Small intestine (tissue), 7 donors: ENCODE measurements around the gene SCAF4. TPM values are rescaled to one million over a fixed set of nuclear protein-coding genes. Genes with fewer than 3 reads are reported as not detected.

ENCODE experiments used
- DNase-seq, 2 donors: peaks; one replicate each; pipeline versions ENCODE4 v3.0.0 to v3.0.0-alpha.2; 2013
- FAIRE-seq: peaks from 2 replicates; lab custom pipeline; 2012; peaks lifted over from hg19 to GRCh38; lab: Jason Lieb, UNC
- H3K27ac ChIP-seq, 3 donors: one replicate each; pipeline ENCODE4 v1.5.1; 2013; ENCODE audit warnings: low read length in 2 of 3, mild to moderate bottlenecking in 2 of 3, control low read depth in 1 of 3, inconsistent platforms in 1 of 3, low read depth in 1 of 3, moderate library complexity in 1 of 3
- H3K27me3 ChIP-seq, 3 donors: one replicate each; pipeline ENCODE4 v1.6.1; 2013; ENCODE audit warnings: low read length in 3 of 3, inconsistent platforms in 1 of 3; ENCODE audit not compliant: control insufficient read depth in 3 of 3, insufficient read depth in 3 of 3
- H3K36me3 ChIP-seq, 3 donors: one replicate each; pipeline ENCODE4 v1.6.1; 2013; ENCODE audit warnings: low read length in 3 of 3, inconsistent platforms in 1 of 3, low read depth in 1 of 3, mild to moderate bottlenecking in 1 of 3, moderate library complexity in 1 of 3; ENCODE audit not compliant: control insufficient read depth in 3 of 3, insufficient read depth in 2 of 3
- H3K4me1 ChIP-seq, 3 donors: one replicate each; pipeline ENCODE4 v1.6.1; 2013; ENCODE audit warnings: low read length in 2 of 3, inconsistent platforms in 1 of 3, low read depth in 1 of 3, mild to moderate bottlenecking in 1 of 3, moderate library complexity in 1 of 3; ENCODE audit not compliant: control insufficient read depth in 3 of 3, insufficient read depth in 2 of 3
- H3K4me3 ChIP-seq, 3 donors: one replicate each; pipeline ENCODE4 v1.5.1; 2013; ENCODE audit warnings: low read length in 3 of 3, control low read depth in 1 of 3, inconsistent platforms in 1 of 3, low read depth in 1 of 3, mild to moderate bottlenecking in 1 of 3, moderate library complexity in 1 of 3
- H3K9me3 ChIP-seq, 2 donors: one replicate each; pipeline ENCODE4 v1.6.1; 2013; ENCODE audit warnings: low read depth in 1 of 2, low read length in 1 of 2; ENCODE audit not compliant: control insufficient read depth in 2 of 2, insufficient read depth in 1 of 2
- WGBS, 3 donors: extraction: QIAGEN DNeasy Blood & Tissue Kit; methylation state at CpG; one replicate each; pipeline ENCODE4 v1.1.7; 2013; 5-methylcytosine and 5-hydroxymethylcytosine counted together
- polyA plus RNA-seq, 4 donors: library from polyadenylated mRNA; stranded (reverse) in 3 of 4; unstranded in 1 of 4; fragments of 200-250 nt in 3 of 4; fragments of 120-200 nt in 1 of 4; gene quantifications; one replicate each; pipeline versions ENCODE4 v1.2.1 to v1.2.3, GENCODE V29; 2013
- donor health status: healthy with polysubstance abuse.
- donor health status: control.
- donor health status: control.
- donor health status: Bipolar disorder and iron deficiency.
- donor health status: healthy.

SCAF4 gene
- polyA plus RNA-seq, 4 donors, result 10.0 to 42.7 (median 12.3) TPM

DNA sequence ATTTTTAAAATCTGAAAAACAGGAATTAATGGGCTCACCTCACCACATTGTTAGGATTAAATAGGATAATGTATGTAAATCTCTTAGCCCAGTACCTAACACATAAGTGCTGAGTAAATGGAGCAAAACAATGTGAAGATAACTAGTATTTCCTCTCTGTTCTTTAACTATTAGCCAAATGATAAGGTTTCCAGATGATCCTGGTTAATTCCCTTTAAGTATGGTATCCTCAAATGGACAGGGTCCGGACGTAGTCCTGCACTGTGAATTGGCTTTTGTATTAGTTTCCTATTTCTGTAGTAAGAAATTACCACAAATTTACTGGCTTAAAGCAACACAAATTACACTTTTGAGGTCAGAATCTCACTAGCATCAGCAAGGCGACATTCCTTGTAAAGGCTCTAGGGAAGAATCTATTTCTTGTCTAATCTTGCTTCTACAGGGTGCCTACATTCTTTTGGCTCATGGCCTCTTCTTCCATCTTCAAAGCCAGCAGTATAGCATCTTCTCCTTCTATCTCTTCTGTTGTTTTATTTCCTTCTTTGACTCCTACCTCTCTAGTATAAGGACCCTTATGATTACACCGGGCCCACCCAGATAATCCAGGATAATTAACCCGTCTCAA lies 17.1 kb downstream of the SCAF4 start:
- no peak for FAIRE-seq

DNA sequence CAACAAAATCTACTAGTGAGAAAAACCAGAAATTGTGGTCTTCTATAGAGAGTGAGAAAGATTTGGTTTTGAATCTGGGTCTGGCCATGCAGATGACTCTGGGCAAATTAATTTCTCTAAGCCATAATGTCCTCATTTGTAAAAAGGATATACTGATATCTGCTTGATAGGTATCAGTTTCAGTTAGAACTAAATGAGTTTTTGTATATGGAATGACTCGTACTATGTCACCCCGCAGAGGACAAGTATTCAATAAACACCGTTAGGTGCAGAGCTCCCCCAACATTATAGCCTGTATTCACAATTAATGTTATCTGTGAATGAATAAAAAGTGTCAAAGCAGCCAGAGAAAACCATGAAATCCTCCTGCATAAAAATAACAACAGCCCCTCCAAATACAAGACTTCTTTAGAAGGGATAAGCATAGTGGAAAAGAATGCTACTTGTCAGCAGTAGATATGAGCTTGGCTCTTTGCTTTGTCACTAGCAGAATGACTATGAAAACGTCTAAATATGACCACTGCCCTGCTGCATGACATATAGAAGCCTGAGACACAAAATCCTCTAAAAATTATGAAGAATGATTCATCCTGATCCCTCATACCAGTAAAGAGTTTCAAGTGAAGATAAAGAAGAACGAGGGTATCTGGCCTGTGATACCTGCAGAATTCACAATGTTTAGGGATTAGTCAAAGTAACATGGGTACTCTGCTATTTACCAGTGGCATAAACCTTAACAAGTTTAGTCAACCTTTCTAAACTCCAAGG lies 17.8 kb downstream of the SCAF4 start:
- FAIRE-seq (no peak), DNase-seq (no peak)
- Histone ChIP-seq H3K4me1 (peaks cover 0 to 10% (median 4%) of the 10 kb centered on the region in 3 donors), H3K27ac (no peak overlapping the region), H3K4me3 (no peak overlapping the region), H3K9me3 (no peaks in the 10 kb centered on the region), H3K36me3 (no peaks in the 10 kb centered on the region), H3K27me3 (no peaks in the 10 kb centered on the region)
- WGBS, 3 donors, result 54 to 60% (median 59%) methylated on average over 5 of the region's 5 CpGs

More for the DNA sequence above, 17.1 kb downstream of the SCAF4 start:
- 85 to 92% (median 91%) methylated on average over 5 of the region's 5 CpGs for WGBS, 3 donors
- Histone ChIP-seq H3K27ac (no peak overlapping the region), H3K9me3 (no peaks in the 10 kb centered on the region), H3K36me3 (no peaks in the 10 kb centered on the region), H3K27me3 (no peaks in the 10 kb centered on the region), H3K4me1 (peaks cover 0 to 10% (median 4%) of the 10 kb centered on the region in 3 donors), H3K4me3 (no peak overlapping the region)
- no peak for DNase-seq

DNA sequence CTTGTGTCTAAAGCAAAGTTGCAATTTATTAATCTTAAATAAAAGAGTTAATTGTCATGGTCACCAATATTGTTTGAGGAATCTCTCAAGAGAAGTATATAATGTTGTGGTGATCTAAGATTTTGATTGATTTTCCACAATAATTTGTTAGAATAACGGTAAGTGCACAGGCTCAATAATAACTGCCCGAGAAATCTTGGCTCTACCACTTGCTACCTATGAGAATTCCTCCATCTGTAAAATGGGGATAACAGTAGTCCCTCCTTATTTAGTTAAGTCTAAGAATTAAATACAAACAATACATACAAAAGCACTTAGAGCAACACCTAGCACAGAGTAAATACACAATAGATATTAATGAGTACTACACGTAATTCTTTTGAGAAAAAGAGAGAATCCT lies 18.8 kb downstream of the SCAF4 start:
- Histone ChIP-seq H3K9me3 (no peaks in the 10 kb centered on the region), H3K27ac (no peak overlapping the region), H3K36me3 (no peaks in the 10 kb centered on the region), H3K4me1 (peaks cover 0 to 10% (median 4%) of the 10 kb centered on the region in 3 donors), H3K4me3 (no peak overlapping the region), H3K27me3 (no peaks in the 10 kb centered on the region)
- FAIRE-seq (no peak), DNase-seq (no peak)
- 52 to 76% (median 73%) methylated on average over 3 of the region's 3 CpGs for WGBS, 3 donors

DNA sequence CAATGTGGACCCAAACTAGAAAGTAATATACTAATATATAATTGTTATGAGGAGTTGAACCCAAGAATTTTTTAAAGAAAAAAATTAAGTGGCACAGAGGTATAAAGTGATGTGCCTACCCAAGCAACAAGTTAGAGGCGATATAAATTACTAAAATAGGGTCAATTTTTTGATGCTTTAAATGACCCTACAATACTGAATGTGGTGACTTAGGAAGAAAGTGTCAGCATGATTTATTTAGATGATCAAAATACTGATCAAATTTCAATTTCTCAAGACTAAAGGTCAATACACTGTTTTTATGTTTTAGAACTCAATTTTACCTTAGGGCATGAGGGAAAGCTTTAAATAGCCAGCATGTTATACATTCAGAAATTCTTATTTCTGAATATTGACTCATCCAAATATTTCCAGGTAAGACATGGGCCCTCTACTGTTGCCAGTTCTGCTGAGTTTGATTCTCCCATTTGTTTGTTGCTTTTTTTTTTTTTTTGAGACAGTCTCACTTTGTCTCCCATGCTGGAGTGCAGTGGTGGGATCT lies 20.1 kb downstream of the SCAF4 start:
- no peaks in the 10 kb centered on the region for H3K9me3 ChIP-seq
- no peaks in the 10 kb centered on the region for H3K27me3 ChIP-seq
- H3K27ac ChIP-seq, result no peak overlapping the region
- peaks cover 0 to 10% (median 4%) of the 10 kb centered on the region in 3 donors for H3K4me1 ChIP-seq
- no peak for DNase-seq
- H3K36me3 ChIP-seq, result no peaks in the 10 kb centered on the region
- H3K4me3 ChIP-seq, result no peak overlapping the region
- FAIRE-seq, result no peak
- WGBS, 3 donors, result 97 to 100% (median 98%) methylated on average over 1 of the region's 1 CpG

DNA sequence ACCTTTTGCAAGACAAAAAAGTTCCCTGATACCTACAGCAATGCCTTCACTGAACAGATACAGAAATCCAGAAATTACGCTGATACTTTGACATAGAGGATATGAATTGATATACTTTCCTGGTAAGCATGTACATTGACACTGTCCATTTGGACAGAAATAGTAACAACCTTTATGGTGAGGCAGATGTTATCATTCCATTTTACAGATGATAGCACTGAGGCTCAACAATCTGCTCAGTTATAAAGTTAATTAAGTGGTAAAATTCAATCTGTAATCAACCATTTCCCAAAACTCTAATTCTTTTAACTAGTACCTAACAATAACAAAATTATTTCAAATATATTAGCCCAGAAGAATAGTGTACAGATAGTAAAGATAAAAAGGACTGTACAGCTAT lies 20.6 kb downstream of the SCAF4 start:
- Histone ChIP-seq H3K27me3 (no peaks in the 10 kb centered on the region), H3K4me1 (peaks cover 0 to 10% (median 4%) of the 10 kb centered on the region in 3 donors), H3K9me3 (no peaks in the 10 kb centered on the region), H3K36me3 (peaks cover 0 to 2% (median 0%) of the 10 kb centered on the region in 3 donors), H3K4me3 (no peak overlapping the region), H3K27ac (no peak overlapping the region)
- no peak for FAIRE-seq
- no peak for DNase-seq
- 98 to 100% (median 98%) methylated on average over 1 of the region's 1 CpG for WGBS, 3 donors

DNA sequence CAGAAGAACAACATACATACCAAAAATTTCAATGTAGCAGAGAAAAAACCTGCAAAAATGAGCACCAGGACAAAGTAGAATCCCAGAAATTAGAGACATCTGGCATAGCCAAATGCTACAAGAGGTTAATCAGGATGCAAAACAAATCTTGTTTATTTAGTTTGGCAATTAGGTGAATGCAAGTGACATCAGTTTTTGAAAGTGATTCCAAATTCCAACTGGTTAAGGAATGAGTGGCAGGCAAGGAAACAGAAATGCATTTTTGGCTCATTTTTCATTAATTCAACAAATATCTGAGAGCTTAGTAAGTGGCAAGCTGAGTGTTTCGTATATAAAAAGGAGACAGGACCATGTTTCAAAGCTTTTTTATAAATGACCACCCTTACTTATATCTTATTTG lies 21.3 kb downstream of the SCAF4 start:
- peaks cover 0 to 5% (median 0%) of the 10 kb centered on the region in 3 donors for H3K36me3 ChIP-seq
- H3K4me1 ChIP-seq, result peaks cover 0 to 10% (median 4%) of the 10 kb centered on the region in 3 donors
- FAIRE-seq (no peak), DNase-seq (no peak)
- no peaks in the 10 kb centered on the region for H3K27me3 ChIP-seq
- WGBS, 3 donors, result 56 to 87% (median 80%) methylated on average over 1 of the region's 1 CpG
- H3K4me3 ChIP-seq, result no peak overlapping the region
- no peak overlapping the region for H3K27ac ChIP-seq
- H3K9me3 ChIP-seq, result no peaks in the 10 kb centered on the region

DNA sequence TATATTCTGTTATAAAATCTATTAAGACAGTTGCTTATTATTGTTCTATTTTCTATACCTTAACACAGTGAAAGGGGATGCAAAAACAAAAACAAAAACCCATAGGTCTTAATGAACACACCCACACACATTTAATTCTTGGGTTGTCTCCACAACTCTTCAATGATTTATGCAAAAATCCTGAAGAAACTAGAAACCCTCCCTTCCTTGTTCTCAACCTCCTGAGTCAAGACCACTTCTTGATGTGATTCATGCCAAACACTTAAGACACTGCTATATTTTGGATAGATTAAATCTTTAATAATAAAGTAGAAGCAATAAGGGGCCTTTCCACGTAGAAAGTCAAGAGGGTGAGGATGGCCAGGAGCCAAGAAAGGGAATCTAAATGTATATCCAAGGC lies 23.4 kb downstream of the SCAF4 start:
- no peak for FAIRE-seq
- DNase-seq, result no peak
- Histone ChIP-seq H3K4me1 (peaks cover 0 to 2% (median 0%) of the 10 kb centered on the region in 3 donors), H3K9me3 (no peaks in the 10 kb centered on the region), H3K36me3 (peaks cover 0 to 5% (median 0%) of the 10 kb centered on the region in 3 donors), H3K27ac (no peak overlapping the region), H3K4me3 (no peak overlapping the region), H3K27me3 (no peaks in the 10 kb centered on the region)
- 31 to 41% (median 40%) methylated on average over 1 of the region's 1 CpG for WGBS, 3 donors

DNA sequence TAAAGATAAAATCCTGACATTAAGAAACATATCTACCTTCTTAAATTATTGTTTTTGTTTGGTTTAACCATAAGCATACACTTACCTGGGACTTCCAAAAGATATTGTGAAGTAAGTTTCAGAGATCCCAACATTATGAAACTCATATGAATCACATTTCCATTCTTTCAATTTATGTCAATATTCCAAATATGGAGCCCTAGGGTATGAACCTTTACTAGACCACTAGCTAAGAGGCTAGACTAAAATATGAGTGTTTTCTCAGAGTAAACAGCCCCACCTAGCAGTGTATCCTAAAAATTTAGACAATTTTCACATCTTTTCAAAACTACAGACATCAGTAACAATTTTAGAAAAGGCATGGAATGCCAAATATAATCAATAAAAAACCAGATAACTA lies 24.4 kb downstream of the SCAF4 start:
- DNase-seq (no peak), FAIRE-seq (no peak)
- H3K27me3 ChIP-seq, result no peaks in the 10 kb centered on the region
- H3K9me3 ChIP-seq, result no peaks in the 10 kb centered on the region
- no peak overlapping the region for H3K27ac ChIP-seq
- H3K4me3 ChIP-seq, result no peak overlapping the region
- H3K36me3 ChIP-seq, result peaks cover 0 to 5% (median 0%) of the 10 kb centered on the region in 3 donors
- H3K4me1 ChIP-seq, result no peaks in the 10 kb centered on the region
